Type B pancreatic cell (in vitro differentiated cells): ENCODE results near the gene MYLK. TPM values are rescaled to one million over a fixed set of nuclear protein-coding genes. Genes with fewer than 3 reads are reported as not detected.

Source experiments
- DNase-seq: peaks from one replicate; pipeline ENCODE4 v3.0.0; 2021; ENCODE audit warnings: mixed read lengths; ENCODE audit not compliant: unreplicated experiment; ENCODE audit errors: extremely low spot score
- H3K27ac Mint-ChIP-seq: 2 replicates; pipeline ENCODE4 v1.8.0; 2021; ENCODE audit warnings: mild to moderate bottlenecking, mixed read lengths
- H3K27me3 Mint-ChIP-seq: 2 replicates; pipeline ENCODE4 v1.8.0; 2021; ENCODE audit warnings: mixed read lengths
- H3K36me3 Mint-ChIP-seq: 2 replicates; pipeline ENCODE4 v1.8.0; 2021; ENCODE audit warnings: mixed read lengths
- H3K4me1 Mint-ChIP-seq: one replicate; pipeline ENCODE4 v1.8.0; 2021; ENCODE audit warnings: mixed read lengths; ENCODE audit not compliant: unreplicated experiment
- H3K4me3 Mint-ChIP-seq: 2 replicates; pipeline ENCODE4 v1.8.0; 2021; ENCODE audit warnings: mild to moderate bottlenecking, mixed read lengths
- H3K9me3 Mint-ChIP-seq: 2 replicates; pipeline ENCODE4 v1.8.0; 2021; ENCODE audit warnings: mixed read lengths
- total RNA-seq: library from RNA; stranded (reverse); gene quantifications from 2 replicates; pipeline ENCODE4 v1.2.1, GENCODE V29; 2021; ENCODE audit warnings: low replicate concordance
- TF ChIP-seq, protein P1 (sequence below): fragments of 200-600 bp; sonication (generic); conservative IDR thresholded peaks from 2 replicates; pipeline ENCODE4 v1.5.0; 2021; ENCODE audit warnings: antibody characterized with exemption, mild to moderate bottlenecking

Gene MYLK
- total RNA-seq, 1 donor from 2014 or later: 16.8 TPM

DNA sequence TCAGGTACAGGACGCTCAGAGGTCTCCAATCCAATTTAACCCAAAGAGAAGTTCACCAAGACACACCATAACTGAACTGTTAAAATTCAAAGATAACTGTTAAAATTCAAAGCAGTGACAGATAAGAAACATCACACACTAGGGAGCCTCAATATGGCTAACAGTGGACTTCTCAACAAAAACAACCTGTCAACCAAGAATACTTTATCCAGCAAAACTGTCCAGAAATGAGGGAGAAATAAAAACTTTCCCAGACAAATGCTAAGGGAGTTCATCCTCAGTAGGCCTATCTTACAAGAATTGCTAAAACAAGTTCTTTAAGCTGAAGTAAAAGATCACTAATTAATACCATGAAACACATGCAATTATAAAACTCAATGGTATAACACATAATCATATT, 36.3 kb upstream of the MYLK start:
- H3K4me3 Mint-ChIP-seq: no peak overlapping the region
- peaks cover 11% of the 10 kb centered on the region for H3K9me3 Mint-ChIP-seq
- peaks cover 64% of the 10 kb centered on the region for H3K36me3 Mint-ChIP-seq
- DNase-seq: no peak
- no peak overlapping the region for H3K27ac Mint-ChIP-seq
- TF ChIP-seq, protein P1, sequence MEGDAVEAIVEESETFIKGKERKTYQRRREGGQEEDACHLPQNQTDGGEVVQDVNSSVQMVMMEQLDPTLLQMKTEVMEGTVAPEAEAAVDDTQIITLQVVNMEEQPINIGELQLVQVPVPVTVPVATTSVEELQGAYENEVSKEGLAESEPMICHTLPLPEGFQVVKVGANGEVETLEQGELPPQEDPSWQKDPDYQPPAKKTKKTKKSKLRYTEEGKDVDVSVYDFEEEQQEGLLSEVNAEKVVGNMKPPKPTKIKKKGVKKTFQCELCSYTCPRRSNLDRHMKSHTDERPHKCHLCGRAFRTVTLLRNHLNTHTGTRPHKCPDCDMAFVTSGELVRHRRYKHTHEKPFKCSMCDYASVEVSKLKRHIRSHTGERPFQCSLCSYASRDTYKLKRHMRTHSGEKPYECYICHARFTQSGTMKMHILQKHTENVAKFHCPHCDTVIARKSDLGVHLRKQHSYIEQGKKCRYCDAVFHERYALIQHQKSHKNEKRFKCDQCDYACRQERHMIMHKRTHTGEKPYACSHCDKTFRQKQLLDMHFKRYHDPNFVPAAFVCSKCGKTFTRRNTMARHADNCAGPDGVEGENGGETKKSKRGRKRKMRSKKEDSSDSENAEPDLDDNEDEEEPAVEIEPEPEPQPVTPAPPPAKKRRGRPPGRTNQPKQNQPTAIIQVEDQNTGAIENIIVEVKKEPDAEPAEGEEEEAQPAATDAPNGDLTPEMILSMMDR: no peak
- no peaks in the 10 kb centered on the region for H3K27me3 Mint-ChIP-seq
- no peaks in the 10 kb centered on the region for H3K4me1 Mint-ChIP-seq

DNA sequence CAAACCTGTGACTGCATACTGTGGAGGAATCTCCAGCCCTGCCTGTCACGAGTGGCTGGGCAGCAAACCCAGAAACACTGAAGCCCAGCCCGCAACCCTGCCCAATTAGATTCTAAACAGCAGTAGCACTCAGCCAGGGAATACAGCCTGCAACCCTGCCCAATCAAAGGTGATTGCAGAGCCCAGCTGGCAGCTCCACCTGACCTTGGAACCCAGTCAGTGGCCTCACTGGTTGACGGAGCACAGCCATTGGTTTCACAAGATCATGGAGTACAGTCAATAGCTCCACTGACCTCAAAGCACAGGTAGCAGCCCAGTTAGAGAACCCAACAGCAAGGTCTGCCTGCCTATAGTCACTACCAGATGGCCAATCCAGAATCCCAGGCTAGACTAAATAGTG, 35.2 kb upstream of the MYLK start:
- H3K27ac Mint-ChIP-seq: no peak overlapping the region
- H3K4me3 Mint-ChIP-seq: no peak overlapping the region
- no peaks in the 10 kb centered on the region for H3K27me3 Mint-ChIP-seq
- peaks cover 62% of the 10 kb centered on the region for H3K36me3 Mint-ChIP-seq
- no peaks in the 10 kb centered on the region for H3K4me1 Mint-ChIP-seq
- peaks cover 11% of the 10 kb centered on the region for H3K9me3 Mint-ChIP-seq
- DNase-seq: no peak
- TF ChIP-seq, protein P1: no peak

DNA sequence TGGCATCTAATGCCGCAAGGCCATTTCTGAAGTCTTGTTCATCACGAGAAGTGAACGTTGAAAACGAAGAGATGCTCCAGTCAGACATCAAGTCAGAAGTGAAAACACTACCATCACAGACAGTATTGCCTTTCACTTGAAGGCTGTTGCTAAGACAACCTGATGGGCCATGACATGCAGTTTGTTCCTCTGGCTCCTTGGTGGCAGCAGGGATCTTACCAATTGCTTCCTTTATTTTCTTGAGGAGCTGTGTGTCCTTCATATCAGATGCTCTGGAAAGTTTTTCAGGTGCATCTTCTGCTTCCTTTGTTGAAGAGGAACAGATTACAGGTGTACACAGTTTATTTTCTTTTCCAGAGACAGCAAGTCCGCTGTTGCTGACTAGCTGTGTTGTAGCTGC, 30.7 kb upstream of the MYLK start:
- Mint-ChIP-seq H3K27me3 (no peaks in the 10 kb centered on the region), H3K27ac (no peak overlapping the region)

DNA sequence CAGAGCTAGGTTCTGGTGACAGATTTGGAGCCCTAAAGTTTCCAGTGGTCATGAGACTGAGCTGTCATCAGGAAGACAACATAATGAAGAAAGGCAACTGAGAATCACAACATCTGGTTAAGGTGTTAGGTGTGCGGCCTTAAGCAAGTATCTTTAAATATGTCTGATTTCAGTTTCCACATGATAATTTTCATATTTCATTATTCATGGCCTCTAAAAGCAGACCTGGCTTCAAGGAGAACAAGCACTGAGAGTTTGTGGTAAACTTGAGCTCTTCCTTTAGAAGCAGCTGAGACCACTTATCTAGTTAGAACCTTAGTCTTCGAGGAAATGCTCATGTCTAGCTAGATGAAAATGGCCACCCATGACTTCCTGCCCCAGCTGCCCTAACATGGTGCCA, 25.7 kb upstream of the MYLK start:
- H3K9me3 Mint-ChIP-seq: no peaks in the 10 kb centered on the region
- no peaks in the 10 kb centered on the region for H3K27me3 Mint-ChIP-seq
- TF ChIP-seq, protein P1: no peak
- no peak overlapping the region for H3K27ac Mint-ChIP-seq
- H3K4me3 Mint-ChIP-seq: no peak overlapping the region
- no peaks in the 10 kb centered on the region for H3K4me1 Mint-ChIP-seq
- no peak for DNase-seq
- peaks cover 5% of the 10 kb centered on the region for H3K36me3 Mint-ChIP-seq

More for the DNA sequence above, 30.7 kb upstream of the MYLK start:
- no peak for DNase-seq
- no peak overlapping the region for H3K4me3 Mint-ChIP-seq
- TF ChIP-seq, protein P1: no peak
- H3K4me1 Mint-ChIP-seq: no peaks in the 10 kb centered on the region
- no peaks in the 10 kb centered on the region for H3K9me3 Mint-ChIP-seq
- peaks cover 25% of the 10 kb centered on the region for H3K36me3 Mint-ChIP-seq

DNA sequence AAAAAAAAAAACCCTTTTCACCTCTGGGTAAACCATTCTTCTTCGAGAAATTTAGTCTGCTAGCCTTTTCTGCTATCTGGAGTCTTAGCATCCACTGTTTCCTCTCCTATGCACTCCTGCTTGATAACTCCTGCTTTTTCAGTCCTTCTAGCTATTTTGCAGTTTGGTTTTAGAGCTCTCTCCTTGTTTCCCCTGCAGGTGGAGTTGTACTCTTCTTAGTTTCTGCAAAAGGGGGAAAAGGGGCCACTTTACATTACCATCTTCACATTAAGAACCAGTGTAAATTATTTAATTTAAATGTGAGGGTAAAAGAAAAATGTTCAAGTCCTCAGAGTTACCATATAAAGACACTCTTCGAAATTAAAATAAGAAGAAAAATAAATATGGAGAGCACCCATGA, 23.6 kb upstream of the MYLK start:
- no peak for DNase-seq
- TF ChIP-seq, protein P1: peak; percentile 29
- Mint-ChIP-seq H3K4me1 (no peaks in the 10 kb centered on the region), H3K9me3 (no peaks in the 10 kb centered on the region), H3K27me3 (no peaks in the 10 kb centered on the region), H3K27ac (no peak overlapping the region), H3K4me3 (no peak overlapping the region), H3K36me3 (peaks cover under 1% of the 10 kb centered on the region)

DNA sequence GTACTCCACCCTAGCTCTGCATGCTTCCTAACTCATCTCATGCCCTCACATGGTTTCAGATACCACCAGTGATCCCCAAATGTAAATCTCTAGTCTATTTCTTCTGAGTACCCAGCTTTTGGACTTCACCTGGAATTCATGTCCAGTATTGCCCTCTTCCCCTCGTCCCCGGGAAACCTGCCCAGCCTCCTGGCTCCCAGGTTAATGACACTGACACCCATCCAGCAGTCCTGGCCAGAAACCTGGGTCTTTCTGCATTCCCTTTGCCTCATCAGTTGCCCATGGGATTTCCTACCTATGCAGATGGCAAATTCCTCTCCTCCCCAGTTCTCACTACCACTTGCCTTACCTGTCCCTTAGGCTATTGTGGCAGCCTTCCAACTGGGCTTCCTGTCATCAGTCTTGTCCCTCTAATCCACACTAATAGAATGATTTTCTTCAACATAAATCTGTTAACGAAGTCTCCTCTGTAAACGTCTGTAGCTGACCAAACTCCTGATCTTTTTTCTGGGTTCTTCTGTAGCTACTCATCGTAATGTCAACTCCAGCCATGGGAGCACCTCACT, 15.3 kb upstream of the MYLK start:
- Mint-ChIP-seq H3K36me3 (no peaks in the 10 kb centered on the region), H3K27me3 (peaks cover 12% of the 10 kb centered on the region), H3K4me3 (no peak overlapping the region), H3K27ac (no peak overlapping the region), H3K4me1 (no peaks in the 10 kb centered on the region), H3K9me3 (no peaks in the 10 kb centered on the region)
- TF ChIP-seq, protein P1: no peak
- no peak for DNase-seq
